ENCODE measurements around the gene TRAF7.

DNA sequence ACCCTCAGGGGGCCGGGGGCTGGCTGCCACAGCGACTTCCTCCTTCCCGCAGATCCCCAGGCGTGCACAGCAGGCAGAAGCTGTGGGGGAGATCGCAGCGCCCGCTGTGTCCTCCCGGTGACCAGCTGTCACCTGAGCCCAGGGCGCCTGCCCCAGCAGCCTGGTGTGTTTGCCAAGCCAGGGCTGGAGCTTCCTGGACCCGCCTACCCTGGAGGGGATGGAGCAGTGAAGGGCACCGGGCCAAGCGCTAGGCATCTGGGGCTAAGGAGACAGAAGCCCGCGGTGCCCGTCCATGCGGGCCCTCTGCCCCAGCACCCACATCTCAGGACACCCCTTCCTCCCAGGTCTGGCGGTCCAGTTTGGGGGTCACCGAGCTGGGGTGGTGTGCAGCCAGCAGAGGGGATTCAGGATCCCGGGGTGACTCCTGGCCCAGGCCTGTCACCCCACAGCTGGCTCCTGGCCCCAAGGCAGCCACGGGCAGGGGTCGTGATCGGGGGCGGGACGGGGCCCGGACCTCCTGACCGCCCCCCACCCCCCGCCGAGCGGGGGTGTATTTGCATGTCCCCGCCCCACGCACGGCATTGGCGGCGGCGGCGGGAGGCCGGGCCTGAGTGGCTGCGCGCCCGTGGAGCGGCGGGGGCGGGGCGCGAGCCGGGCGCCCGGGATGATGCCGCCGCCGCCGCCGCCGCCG is 7.5 kb upstream of the TRAF7 start, which contains the start of gene RAB26:
- TF ChIP-seq, protein P1, sequence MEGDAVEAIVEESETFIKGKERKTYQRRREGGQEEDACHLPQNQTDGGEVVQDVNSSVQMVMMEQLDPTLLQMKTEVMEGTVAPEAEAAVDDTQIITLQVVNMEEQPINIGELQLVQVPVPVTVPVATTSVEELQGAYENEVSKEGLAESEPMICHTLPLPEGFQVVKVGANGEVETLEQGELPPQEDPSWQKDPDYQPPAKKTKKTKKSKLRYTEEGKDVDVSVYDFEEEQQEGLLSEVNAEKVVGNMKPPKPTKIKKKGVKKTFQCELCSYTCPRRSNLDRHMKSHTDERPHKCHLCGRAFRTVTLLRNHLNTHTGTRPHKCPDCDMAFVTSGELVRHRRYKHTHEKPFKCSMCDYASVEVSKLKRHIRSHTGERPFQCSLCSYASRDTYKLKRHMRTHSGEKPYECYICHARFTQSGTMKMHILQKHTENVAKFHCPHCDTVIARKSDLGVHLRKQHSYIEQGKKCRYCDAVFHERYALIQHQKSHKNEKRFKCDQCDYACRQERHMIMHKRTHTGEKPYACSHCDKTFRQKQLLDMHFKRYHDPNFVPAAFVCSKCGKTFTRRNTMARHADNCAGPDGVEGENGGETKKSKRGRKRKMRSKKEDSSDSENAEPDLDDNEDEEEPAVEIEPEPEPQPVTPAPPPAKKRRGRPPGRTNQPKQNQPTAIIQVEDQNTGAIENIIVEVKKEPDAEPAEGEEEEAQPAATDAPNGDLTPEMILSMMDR (IDR thresholded peaks at IDR 0.05): no peak
- peak; percentile 33 to 45 for TF ChIP-seq POLR2A (IDR thresholded peaks at IDR 0.05)

Measured in Peyer's patch (tissue), 4 donors.